ENCODE results near the gene ANKMY2.
"Not testable (repeated sequence)": the region's sequence is repeated elsewhere in the genome, so short reads cannot be mapped to it uniquely, and the experiment has no call there.

ANKMY2 gene

DNA sequence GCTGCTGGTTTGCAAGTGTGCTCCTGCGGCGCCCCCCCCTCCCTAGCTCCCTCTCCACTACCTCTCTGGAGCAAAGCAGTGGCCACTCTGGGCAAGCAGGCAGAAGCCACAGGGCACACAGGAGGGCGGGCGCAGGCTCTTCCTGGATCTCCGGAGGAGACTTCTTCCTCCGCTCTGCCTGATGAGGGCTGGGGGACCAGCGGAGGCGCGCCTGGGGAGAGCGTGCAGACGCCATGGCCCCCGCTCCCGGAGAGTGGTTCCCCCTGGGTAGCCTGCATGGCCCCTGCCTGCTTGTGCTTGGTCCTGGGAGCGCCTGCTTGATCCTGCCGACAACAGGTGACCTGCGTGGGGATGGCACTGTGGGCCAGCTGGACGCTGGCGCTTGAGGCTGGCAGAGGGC, 29.0 kb downstream of the ANKMY2 start:
- no peak for DNase-seq

DNA sequence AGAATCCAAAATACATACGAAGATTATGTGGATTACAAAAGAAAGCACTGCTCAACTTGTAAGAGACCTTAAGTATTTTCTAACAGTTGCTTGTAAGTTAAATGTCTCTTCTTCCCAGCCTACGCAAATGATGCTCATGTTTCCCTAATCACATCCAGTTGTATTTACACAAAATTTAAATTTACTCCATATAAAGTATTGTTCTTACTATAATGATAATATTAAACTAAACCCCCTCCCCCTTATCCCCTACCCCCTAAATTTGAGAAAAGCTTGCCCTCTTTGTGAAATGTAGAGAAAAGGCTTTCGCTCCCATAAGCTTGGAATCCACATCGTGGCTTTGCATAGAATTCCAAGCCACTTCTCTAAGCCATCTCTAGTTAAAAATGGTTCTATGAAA, 29.4 kb downstream of the ANKMY2 start:
- no peak for DNase-seq

DNA sequence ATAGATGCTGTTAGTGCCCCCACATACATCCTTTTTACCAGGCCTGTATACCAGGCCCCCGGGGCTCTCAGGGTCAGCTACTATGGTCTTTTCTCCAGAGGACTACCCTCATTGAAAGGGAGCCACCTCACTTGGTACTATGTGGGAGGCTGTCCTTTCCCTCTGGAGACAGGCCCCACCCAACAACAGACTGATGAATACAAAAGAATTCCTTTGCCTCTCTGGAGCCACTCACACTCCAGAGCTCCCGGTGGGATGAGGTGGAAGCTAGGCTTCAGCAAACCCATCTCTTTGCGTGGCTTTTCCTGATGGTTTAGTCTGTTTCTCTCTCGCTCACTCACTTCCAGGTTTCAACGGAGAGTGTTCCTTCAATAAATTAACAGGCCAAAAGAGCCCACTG, 30.3 kb downstream of the ANKMY2 start:
- DNase-seq: no peak

DNA sequence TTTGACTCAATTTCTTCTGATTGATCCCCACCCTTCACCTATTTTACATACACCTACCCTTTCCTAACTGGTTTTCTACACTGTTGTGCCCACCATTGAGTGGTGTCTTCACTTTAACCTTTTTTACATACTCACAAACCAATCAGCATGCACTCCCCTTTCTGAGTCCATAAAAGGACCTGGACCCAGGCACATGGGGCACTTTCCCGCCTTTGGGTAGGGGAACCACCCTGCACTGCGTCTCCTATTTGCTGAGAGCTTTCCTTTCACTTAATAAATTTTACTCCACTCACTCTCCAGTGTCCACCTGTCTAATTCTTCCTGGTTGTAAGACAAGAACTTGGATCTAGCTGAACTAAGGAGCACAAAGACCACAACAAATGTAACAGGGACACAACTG, 33.8 kb downstream of the ANKMY2 start:
- no peak for DNase-seq

DNA sequence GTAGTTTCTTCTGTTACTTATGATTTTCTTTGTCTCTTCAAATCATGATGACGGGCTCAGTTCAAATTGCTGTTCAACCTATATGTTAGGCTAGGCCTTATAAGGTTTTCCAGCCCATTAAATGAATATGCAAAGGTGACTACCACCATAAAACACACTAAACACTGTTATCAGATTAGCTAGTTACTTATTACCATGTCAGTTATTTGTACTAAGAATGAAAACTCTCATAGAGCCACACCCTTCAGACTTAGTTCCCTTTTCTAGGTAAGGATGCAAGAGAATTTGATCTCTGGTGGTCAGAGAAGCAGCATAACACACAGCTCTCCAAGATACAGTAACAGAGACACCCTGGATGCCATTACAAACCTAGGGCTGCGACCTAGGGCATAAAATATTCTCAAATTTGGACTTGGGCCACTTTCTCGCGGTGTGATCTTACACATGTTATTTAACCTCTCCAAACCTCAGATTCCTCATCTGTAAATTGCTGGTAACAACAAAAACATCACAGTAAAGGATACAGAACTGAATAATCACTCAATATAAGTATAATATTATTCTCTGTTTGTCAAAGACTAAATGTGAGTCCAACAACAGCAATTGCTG, 35.6 kb downstream of the ANKMY2 start:
- no peak for DNase-seq

DNA sequence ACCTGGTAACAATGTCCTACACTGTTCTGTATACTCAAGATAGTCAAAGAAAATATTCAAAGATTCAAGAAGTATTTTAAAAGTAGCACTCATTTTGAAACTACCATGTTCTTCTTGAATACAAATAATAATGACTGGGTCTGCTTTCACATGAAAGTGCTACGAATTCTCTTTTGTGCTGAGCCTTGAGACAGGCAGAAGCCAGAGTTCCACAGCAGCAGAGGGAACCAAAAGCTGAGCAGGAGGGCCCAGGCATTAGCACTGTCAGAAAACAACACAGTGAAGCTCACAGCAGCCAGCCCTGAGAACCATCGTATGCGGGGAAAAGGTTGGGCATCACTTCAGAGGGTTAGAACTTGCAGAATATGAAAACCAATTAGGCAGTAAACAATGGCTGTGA, 38.9 kb downstream of the ANKMY2 start:
- DNase-seq: no peak

DNA sequence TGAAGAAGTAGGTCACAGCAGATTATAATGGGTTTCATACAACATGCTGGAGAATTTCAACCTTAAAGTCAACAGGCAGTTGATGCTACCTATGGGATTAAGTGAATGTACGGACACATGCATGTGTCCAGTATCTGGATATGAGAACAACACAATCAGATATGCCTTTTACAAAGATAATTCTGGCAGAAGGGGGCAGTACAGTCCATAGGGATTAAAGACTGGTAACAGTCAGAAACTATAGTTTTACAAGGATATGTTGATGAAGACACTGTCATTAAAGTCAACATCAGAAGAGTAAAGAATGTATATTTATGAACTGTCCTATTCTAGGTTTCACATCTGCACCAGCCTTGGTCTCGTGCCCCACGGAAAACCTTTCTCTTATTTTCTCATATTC, 41.5 kb downstream of the ANKMY2 start:
- DNase-seq: no peak

DNA sequence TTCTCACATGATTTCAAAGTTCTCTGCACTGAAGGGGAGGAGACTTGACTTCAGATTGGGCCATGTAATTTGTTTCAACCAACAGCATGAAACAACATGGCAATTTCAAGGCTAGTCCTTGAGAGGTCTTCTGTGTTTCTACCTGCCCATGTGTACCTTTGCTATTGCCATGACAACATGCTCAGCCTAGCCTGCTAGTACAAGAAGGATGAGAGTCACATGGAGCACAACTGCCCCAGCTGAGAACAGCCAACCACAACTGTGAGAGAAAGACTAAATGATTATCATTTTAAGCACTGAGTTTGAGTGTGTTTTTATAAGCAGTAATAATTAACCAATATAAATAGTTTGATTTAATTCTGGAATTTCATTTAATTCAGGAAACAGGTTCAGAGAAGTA, 41.9 kb downstream of the ANKMY2 start:
- no peak for DNase-seq

DNA sequence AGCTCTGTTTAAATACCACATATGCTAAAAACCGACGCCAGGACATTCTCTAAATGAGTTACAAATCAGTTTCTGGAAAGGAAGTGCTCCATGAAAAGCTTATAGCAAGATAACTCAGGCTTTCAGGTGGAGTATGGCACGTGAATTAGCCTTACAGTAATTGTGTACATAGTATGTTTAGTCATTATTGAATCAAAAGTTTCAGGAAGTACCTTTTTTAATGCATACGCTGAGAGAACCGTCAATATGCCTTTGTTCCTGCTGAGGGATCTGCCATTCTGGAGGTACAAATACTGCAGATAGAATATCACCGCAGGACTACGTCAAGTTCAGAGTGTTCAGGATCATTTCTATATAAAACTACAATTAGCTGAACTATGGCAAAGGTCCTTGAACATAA, 45.7 kb downstream of the ANKMY2 start:
- DNase-seq: peak; percentile 25

DNA sequence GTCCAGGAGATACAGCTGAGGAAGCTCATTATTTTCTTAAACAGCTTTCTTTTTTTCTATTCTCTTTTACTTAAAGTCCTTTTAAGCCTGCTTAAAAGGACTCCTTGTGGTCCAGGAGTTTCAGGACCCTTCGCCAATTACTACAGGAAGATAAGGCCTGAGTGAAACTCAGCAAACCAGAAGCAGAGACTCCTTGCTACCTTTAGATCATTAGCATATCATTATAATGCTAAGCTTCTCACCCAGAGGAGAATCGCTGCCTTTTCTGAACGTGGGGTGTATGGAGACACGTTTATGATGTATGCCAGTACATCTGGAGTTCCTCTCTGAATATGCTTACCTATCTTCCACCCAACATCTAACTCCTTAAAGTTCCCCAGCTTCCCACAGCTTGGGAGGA, 47.5 kb downstream of the ANKMY2 start:
- no peak for DNase-seq

DNA sequence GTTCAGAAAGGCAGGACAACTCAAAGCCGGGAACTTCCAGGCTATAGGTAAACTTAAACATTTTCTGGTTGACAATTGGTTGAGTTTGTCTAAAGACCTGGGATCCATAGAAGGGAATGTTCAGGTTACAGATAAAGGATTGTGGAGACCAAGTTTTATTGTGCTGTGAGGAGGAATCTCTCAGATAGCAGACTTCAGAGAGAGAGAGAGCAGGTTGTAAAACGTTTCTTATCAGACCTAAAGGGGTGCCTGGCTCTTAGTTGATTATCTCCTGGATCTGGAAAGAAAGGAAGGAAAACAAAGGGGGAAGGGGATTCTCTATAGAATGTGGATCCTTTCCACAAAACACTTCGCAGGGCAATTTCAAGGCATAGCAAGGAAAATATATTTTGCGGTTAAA, 50.0 kb downstream of the ANKMY2 start:
- not testable (repeated sequence) for DNase-seq

DNA sequence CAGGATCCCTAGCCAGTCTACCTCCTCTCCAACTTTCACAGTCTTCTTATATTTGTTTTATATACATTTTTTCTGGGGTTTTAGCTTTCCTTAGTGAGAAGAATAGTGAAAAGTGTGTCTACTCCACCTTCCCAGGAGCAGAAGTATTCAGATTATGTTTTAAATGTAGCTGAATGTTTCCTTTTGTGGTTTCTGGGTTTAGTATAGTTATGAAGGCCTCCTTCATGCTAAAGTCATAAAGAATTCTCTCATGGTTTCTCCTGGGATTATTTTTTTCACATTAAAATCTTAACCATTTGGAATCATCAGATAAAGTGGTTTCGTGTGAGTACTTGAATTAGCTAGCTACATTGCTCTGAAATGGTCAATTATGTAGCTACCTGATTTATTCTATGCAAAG, 50.9 kb downstream of the ANKMY2 start:
- DNase-seq: no peak

DNA sequence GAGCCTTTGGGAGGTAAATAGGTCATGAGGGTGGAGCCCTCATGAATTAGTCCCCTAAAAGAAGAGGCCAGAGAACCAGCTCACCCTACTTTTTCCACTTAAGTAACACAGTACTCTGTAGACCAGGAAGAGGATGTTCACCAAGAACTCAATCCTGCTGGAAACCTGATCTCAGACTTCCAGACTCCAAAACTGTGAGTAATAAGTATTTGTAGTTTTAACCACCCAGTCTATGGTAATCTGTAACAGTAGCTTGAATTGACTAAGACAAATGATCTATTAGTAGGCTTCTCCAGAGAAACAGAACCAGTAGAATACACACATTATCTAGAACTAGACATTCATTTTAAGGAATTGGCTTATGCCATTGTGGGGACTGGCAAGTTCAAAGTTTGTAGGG, 51.5 kb downstream of the ANKMY2 start:
- DNase-seq: no peak

DNA sequence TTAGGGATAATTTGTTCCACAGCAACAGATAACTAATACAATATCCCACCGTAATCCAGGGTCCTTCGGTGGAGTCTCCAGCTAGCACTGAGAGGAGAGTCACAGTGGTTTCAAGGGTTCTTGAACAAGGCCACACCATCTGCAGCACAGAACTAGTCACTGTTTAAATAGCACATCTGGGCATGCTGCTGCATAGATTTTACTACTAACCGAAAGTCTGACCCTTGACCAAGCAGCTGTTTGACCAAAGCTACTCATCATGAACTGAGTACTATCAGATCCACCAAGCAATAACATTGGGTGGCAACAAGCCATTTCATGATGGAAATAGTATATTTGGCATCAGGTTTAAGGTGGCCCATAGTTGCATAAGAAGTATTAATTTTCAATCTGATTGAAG, 53.2 kb downstream of the ANKMY2 start:
- no peak for DNase-seq

DNA sequence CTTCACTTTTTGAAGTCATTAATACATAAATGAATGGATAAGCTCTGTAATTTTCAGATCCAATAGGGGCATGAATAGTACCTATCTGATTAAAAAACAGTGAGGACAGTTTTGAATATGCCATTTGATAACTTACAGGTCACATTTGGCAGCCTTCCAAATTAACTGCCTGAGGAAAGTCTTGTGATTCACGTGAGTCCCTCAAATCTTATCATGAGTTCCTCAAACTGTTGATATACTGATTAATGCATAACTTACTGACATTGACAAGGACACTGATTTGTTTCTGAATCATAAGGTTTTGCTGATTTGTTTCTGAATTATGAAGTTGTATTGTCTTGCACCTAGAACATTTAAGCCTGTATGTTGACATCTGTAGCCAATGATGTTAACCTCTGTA, 55.1 kb downstream of the ANKMY2 start:
- DNase-seq: no peak

DNA sequence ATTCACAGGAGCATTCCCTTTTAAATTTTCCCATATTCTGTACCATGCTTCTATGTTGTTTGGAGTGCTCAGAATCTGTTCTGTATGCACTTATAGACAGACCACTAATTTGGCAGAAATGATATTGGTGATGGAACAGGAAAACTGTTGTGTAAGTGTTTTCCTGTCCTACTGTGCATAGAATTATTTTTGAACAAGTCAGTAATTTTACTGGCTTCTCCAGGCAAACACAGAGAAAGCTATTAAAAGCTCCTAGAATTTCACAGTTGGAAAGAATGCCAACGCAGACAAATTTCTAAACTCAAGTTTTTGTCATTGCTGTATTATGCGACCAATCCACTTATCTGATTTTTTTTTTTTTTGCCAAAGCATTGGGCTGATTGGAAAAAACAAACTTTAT, 55.7 kb downstream of the ANKMY2 start:
- DNase-seq: no peak

DNA sequence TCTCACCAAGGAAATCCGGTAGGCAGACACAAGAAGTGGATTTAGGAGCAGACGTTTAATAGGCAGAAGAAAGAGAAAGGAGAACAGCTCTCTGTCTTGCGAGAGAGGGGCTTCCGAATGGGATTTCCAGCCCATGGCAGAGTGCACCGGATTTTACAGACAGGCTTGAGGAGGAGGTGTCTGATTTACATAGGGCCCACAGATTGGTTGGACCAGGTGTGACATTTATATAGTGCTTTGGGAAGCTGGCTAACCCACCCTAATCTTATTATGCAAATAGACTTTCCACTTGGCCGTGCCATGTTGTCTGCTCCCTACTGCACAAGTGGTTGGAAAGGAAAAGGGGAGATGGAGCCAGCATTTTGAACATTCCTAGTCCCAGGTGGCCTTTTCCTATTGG, 57.8 kb downstream of the ANKMY2 start:
- DNase-seq: no peak

DNA sequence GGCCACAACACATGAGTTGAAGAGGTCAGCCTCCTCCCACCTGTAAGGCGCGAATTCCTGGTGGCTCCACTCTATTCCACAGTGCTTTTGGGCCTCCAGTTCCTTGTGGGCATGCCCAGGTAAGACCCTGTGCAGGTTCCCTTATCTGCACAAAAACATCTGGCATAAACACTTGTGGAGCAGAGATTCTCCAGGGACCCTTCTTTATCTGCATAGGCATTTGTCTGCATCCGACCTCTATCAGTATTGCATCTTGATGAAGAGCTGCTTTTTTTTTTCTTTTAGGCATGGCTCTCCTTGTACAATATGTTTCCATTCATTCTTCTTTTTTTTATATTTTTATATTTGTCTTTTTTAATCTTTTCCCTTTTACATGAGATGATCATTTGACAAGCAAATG, 58.4 kb downstream of the ANKMY2 start:
- DNase-seq: no peak

DNA sequence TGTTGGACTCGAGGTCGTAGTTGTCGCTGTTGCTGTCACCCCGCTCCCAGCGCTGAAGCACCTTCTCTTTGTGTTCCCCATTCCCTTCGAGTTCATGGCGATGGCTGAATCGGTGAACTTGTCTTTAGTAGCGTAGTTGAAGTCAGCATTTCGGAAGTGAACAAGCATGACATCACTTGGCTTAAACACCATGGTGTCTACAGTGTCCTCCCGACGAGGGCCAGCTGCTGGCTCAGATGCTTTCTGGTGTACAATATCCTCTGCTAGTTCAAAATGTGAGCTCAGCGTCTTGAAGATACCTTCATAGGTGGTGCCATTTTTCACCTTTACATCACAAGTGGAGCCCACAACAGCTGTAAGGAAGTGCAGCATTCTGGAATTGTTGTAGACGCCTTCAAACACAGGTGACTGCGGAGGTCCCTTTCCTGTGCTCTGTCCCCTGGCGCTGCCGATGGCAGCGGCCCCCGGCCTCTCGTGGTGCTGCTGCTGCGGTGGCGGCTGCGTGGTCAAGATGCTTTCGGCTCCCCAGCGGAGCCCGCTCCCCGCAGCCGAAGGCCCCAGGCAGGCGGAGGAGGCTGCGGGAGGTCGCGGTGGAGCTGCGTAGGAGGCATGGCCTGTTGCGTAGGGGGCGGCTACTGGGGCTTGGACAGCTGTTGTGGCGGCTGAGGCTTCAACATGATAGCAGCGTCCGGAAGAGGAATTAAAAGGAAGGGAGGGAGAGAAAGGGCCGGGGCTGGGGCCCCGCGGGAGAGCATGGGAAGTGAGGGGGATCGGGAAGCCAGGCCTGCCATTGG, 59.3 kb downstream of the ANKMY2 start:
- no peak for DNase-seq

DNA sequence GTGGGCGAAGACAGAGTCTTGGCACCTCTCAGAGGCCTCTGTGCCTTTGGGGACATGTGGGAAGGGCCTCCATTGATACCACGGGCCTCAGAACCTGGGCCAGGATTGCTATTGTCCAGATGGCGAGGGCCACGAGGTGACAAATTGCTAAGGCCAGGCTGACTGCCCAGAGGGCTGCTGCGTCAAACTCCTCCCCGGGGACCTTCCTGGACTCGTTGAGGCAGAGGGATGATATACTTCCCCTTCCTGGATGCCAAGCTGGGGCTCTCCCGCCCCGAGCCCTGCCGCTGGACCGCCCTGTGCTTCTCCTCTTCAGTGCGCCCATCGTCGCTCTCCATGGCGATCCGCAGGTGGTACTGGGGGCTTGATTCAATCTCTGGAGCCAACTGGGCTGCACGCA, 60.0 kb downstream of the ANKMY2 start:
- DNase-seq: no peak

DNA sequence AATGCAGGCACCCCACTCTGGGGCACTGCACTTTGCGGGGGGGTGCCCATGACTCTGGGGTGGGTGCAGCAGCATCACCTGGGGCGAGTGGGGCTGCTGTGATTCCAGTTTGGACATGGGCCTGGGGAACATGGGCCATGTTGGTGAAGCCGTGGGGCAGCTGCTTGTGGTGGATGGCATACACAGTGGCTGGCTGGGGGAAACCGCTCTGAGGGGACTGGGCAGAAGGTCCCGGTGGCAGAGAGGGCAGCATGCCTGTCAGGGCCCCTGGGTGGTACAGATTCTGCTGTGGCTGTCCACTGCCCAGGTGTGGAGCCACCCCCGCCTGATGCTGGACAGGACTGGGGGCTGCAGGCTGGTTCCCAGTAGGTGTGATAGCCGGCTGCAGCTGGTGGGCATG, 61.7 kb downstream of the ANKMY2 start:
- no peak for DNase-seq

DNA sequence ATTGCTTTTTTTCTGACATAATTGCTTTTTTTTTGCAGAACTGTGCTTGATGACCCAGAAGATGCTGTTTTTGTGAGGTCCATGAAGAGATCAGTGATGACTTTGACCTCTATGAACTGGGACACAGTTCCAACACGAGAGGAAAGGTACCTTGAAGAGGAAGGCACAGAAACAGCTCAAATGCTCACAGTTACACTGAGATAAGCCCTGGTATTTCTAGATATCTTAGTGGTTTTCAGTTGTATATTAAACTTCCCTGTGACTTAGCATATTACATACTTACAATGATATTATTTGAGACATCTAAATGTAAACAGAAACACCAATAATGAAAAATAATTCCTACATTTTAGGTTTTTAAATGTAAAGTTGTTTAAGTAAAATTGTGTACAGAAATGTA, 64.3 kb downstream of the ANKMY2 start:
- DNase-seq: no peak

DNA sequence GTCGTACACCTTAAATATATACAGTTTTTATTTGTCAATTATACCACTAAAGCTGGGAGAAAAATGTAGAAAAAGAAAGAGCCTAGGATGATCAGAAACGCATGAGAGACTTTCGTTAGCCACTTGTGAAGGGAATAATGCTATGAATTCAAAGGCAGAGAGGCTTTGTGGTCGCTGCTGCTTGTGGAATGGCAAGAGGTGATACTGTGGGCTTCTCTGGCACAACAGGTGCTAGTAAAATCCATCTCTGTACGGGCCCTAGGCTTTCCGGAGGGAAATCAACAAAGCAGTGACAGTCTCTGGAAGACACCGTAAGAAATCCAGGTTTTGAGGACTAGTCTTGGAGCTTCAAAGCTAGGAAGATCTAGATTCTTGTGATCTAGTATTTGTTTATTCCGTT, 66.3 kb downstream of the ANKMY2 start:
- DNase-seq: no peak

DNA sequence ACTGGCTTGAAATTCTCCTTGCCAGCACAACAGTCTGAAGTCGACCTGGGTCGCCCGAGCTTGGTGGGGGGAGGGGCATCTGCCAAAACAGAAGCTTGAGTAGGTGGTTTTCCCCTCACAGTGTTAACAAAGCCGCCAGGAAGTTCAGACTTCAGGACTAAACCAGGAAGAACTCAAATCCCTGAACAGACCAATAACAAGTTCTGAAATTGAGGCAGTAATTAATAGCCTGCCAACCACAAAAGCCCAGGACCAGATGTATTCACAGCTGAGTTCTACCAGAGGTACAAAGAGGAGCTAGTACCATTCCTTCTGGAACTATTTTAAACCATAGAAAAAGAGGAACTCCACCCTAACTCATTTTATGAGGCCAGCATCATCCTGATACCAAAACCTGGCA, 73.6 kb downstream of the ANKMY2 start:
- DNase-seq: no peak

DNA sequence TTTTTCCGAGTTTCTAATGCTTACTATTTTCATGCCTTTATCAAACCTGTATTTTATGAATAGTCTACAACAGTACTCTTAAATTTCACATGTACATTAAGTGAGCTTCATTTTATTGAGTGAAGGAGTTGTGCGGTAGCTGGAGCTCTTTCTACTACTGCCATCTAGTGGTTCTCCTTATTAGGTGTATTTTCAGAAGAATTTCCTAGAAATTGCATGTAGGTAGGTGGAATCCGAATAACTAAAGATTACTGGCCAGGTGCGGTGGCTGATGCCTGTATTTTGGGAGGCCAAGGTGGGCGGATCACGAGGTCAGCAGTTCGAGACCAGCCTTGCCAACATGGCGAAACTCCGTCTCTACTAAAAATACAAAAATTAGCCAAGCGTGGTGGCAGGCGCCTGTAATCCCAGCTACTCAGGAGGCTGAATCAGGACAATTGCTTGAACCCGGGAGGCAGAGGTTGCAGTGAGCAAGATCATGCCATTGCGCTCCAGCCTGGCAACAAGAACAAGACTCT, 80.6 kb downstream of the ANKMY2 start:
- DNase-seq: peak; percentile 67

Measured in NCI-H2081 treated with DMSO at 0.1 percent for 48 hours (cell line).